ENCODE results near the gene VWA8. TPM values are rescaled to one million over a fixed set of nuclear protein-coding genes. Genes with fewer than 3 reads are reported as not detected.

VWA8 gene
- total RNA-seq, 4 donors from 2014 or later = 12.0 to 34.0 (median 16.6) TPM

- no peaks in the 10 kb centered on the region for H3K9me3 ChIP-seq
- TF ChIP-seq POLR2AphosphoS5 (IDR thresholded peaks at IDR 0.05) = no peak
- no peak for TF ChIP-seq CTCF (IDR thresholded peaks at IDR 0.05)
- no peak for TF ChIP-seq POLR2A (IDR thresholded peaks at IDR 0.05)
- no peak for TF ChIP-seq EP300 (IDR thresholded peaks at IDR 0.05)
- WGBS = 88% methylated on average over 4 of the region's 4 CpGs
- H3K36me3 ChIP-seq = peaks cover 20% of the 10 kb centered on the region
- no peak for DNase-seq (ENCODE audit: low spot score in 2 of 2)
- H3K4me1 ChIP-seq = no peaks in the 10 kb centered on the region
- H3K27ac ChIP-seq = no peak overlapping the region
- no peak overlapping the region for H3K4me3 ChIP-seq
- H3K27me3 ChIP-seq = no peaks in the 10 kb centered on the region
Measured at GRCh38 chr13:41586216-41586615, 374.7 kb downstream of the VWA8 start.

GRCh38 chr13:41582027-41582463, 378.9 kb downstream of the VWA8 start:
- Histone ChIP-seq H3K27ac (no peak overlapping the region), H3K4me3 (no peak overlapping the region), H3K9me3 (no peaks in the 10 kb centered on the region), H3K36me3 (peaks cover 9% of the 10 kb centered on the region), H3K4me1 (peaks cover 6% of the 10 kb centered on the region), H3K27me3 (no peaks in the 10 kb centered on the region)
- no peak for DNase-seq (ENCODE audit: low spot score in 2 of 2)
- 65% methylated on average over 6 of the region's 6 CpGs for WGBS
- TF ChIP-seq POLR2AphosphoS5 (IDR thresholded peaks at IDR 0.05) = no peak
- no peak for TF ChIP-seq CTCF (IDR thresholded peaks at IDR 0.05)
- TF ChIP-seq POLR2A (IDR thresholded peaks at IDR 0.05) = no peak
- TF ChIP-seq EP300 (IDR thresholded peaks at IDR 0.05) = no peak

- Histone ChIP-seq H3K27me3 (no peaks in the 10 kb centered on the region), H3K4me3 (no peak overlapping the region), H3K9me3 (no peaks in the 10 kb centered on the region), H3K27ac (no peak overlapping the region), H3K4me1 (peaks cover 6% of the 10 kb centered on the region), H3K36me3 (no peaks in the 10 kb centered on the region)
- DNase-seq (ENCODE audit: low spot score in 2 of 2) = no peak
- TF ChIP-seq CTCF (IDR thresholded peaks at IDR 0.05) = no peak
- no peak for TF ChIP-seq EP300 (IDR thresholded peaks at IDR 0.05)
- TF ChIP-seq POLR2A (IDR thresholded peaks at IDR 0.05) = no peak
- no peak for TF ChIP-seq POLR2AphosphoS5 (IDR thresholded peaks at IDR 0.05)
Measured at GRCh38 chr13:41580345-41580744, 380.6 kb downstream of the VWA8 start.

GRCh38 chr13:41579881-41580280, 381.0 kb downstream of the VWA8 start:
- TF ChIP-seq CTCF (IDR thresholded peaks at IDR 0.05) (no peak), POLR2AphosphoS5 (IDR thresholded peaks at IDR 0.05) (no peak), POLR2A (IDR thresholded peaks at IDR 0.05) (no peak), EP300 (IDR thresholded peaks at IDR 0.05) (no peak)
- no peak overlapping the region for H3K27ac ChIP-seq
- H3K9me3 ChIP-seq = no peaks in the 10 kb centered on the region
- 97% methylated on average over 6 of the region's 6 CpGs for WGBS
- H3K4me3 ChIP-seq = no peak overlapping the region
- DNase-seq (ENCODE audit: low spot score in 2 of 2) = no peak
- no peaks in the 10 kb centered on the region for H3K36me3 ChIP-seq
- H3K27me3 ChIP-seq = no peaks in the 10 kb centered on the region
- H3K4me1 ChIP-seq = peaks cover 6% of the 10 kb centered on the region

- peaks cover 6% of the 10 kb centered on the region for H3K4me1 ChIP-seq
- no peak overlapping the region for H3K4me3 ChIP-seq
- no peaks in the 10 kb centered on the region for H3K36me3 ChIP-seq
- H3K9me3 ChIP-seq = no peaks in the 10 kb centered on the region
- 94% methylated on average over 6 of the region's 6 CpGs for WGBS
- H3K27ac ChIP-seq = no peak overlapping the region
- H3K27me3 ChIP-seq = no peaks in the 10 kb centered on the region
- no peak for TF ChIP-seq CTCF (IDR thresholded peaks at IDR 0.05)
- DNase-seq (ENCODE audit: low spot score in 2 of 2) = no peak
Measured at GRCh38 chr13:41579168-41579567, 381.7 kb downstream of the VWA8 start.
